A549 (cell line): ENCODE measurements around the gene RELT.

ENCODE experiments used
- CBX8 ChIP-seq: fragments of 200-600 bp; sonication (generic); IDR thresholded peaks from 2 replicates; pipeline ENCODE4 v1.6.1; 2016
- CHD4 ChIP-seq: fragments of 200-600 bp; sonication (generic); IDR thresholded peaks from 2 replicates; pipeline ENCODE4 v1.6.1; 2016; ENCODE audit warnings: antibody characterized with exemption, mild to moderate bottlenecking, borderline replicate concordance
- CTCF ChIP-seq: fragments of >200 bp; sonication (Bioruptor Twin); formaldehyde crosslinking; IDR thresholded peaks from 3 replicates; pipeline ENCODE4 v1.5.1; 2016
- FOXS1 ChIP-seq: fragments of 250-450 bp; sonication (Bioruptor Pico); IDR thresholded peaks from 2 replicates; pipeline ENCODE4 v1.5.0; 2020; ENCODE audit warnings: mild to moderate bottlenecking, moderate library complexity
- HOXB5 ChIP-seq: fragments of 250-450 bp; sonication (Bioruptor Pico); IDR thresholded peaks from 2 replicates; pipeline ENCODE4 v1.5.0; 2020; ENCODE audit warnings: mild to moderate bottlenecking, moderate library complexity
- JUN ChIP-seq, 2 experiments: fragments of >200 bp; sonication (Bioruptor Twin); formaldehyde crosslinking; IDR thresholded peaks; 2 replicates in 1 of 2; 3 replicates in 1 of 2; pipeline ENCODE4 v1.6.1; 2016 to 2017
- KDM1A ChIP-seq: fragments of 200-600 bp; sonication (generic); IDR thresholded peaks from 2 replicates; pipeline ENCODE4 v1.6.1; 2016; ENCODE audit warnings: low read depth, mild to moderate bottlenecking
- MAZ ChIP-seq: fragments of 150-350 bp; IDR thresholded peaks from 2 replicates; pipeline ENCODE4 v1.6.1; 2014; ENCODE audit warnings: antibody characterized with exemption, low read depth, low read length, borderline replicate concordance
- PBX3 ChIP-seq: IDR thresholded peaks from 2 replicates; pipeline ENCODE4 v1.6.1; 2012
- POLR2A ChIP-seq: IDR thresholded peaks from 2 replicates; pipeline ENCODE4 v1.6.1; 2012; ENCODE audit warnings: mild to moderate bottlenecking, low read length
- POLR2AphosphoS2 ChIP-seq: conservative IDR thresholded peaks from 2 replicates; pipeline ENCODE4 v1.6.1; 2012; ENCODE audit warnings: low read length, improper control_type of control experiment, inconsistent platforms
- RAD21 ChIP-seq, 2 experiments: fragments of >200 bp in 1 of 2; sonication (Bioruptor Twin) in 1 of 2; formaldehyde crosslinking in 1 of 2; IDR thresholded peaks in 1 of 2; conservative IDR thresholded peaks in 1 of 2; 2 replicates in 1 of 2; 3 replicates in 1 of 2; pipeline ENCODE4 v1.6.1; 2012 to 2018; ENCODE audit warnings: inconsistent platforms in 1 of 2
- SMC3 ChIP-seq: fragments of >200 bp; sonication (Bioruptor Twin); formaldehyde crosslinking; IDR thresholded peaks from 3 replicates; pipeline ENCODE4 v1.6.1; 2018; ENCODE audit warnings: inconsistent platforms
- USF2 ChIP-seq: fragments of 450-650 bp; IDR thresholded peaks from 2 replicates; pipeline ENCODE4 v1.6.1; 2014; ENCODE audit warnings: antibody characterized with exemption

- TF ChIP-seq USF2: no peak
- no peak for TF ChIP-seq POLR2A
- TF ChIP-seq MAZ: no peak
- TF ChIP-seq HOXB5: no peak
- no peak for TF ChIP-seq CTCF
- no peak for TF ChIP-seq POLR2AphosphoS2
- TF ChIP-seq PBX3: no peak
- TF ChIP-seq CBX8: no peak
- no peak for TF ChIP-seq SMC3
- no peak for TF ChIP-seq RAD21 (conservative IDR thresholded peaks at IDR 0.05 in 1 of 2, IDR thresholded peaks at IDR 0.05 in 1 of 2)
- no peak for TF ChIP-seq FOXS1 (CRISPR knock-in tag)
- TF ChIP-seq KDM1A: no peak
- TF ChIP-seq JUN (IDR thresholded peaks at IDR 0.05): no peak
- no peak for TF ChIP-seq CHD4
These were observed 37.1 kb downstream of the RELT start for GRCh38 chr11:73413256-73413655.
